ENCODE results near the gene RPS19.

Gene RPS19

GRCh38 chr19:41915776-41916414 is 55.8 kb downstream of the RPS19 start:
- DNase-seq = no peak

GRCh38 chr19:41917676-41918075 is 57.6 kb downstream of the RPS19 start:
- DNase-seq = no peak

GRCh38 chr19:41918095-41918494 is 58.0 kb downstream of the RPS19 start:
- no peak for DNase-seq

GRCh38 chr19:41918653-41919244 is 58.7 kb downstream of the RPS19 start:
- no peak for DNase-seq

GRCh38 chr19:41919948-41920712 is 60.1 kb downstream of the RPS19 start:
- no peak for DNase-seq

- no peak for DNase-seq
These were observed 61.0 kb downstream of the RPS19 start for GRCh38 chr19:41920882-41921576.

- DNase-seq = no peak
These were observed 61.8 kb downstream of the RPS19 start for GRCh38 chr19:41921577-41922576.
